GM23338 (cell line): ENCODE measurements around the gene ORC3.

Experiments
- CTCF ChIP-seq, 2 experiments: fragments of 200-600 bp in 1 of 2; sonication (generic) in 1 of 2; conservative IDR thresholded peaks; 2 replicates each; pipeline versions ENCODE4 v1.5.1 to v1.6.1; 2016 to 2017; ENCODE audit warnings: antibody characterized with exemption in 2 of 2, low read depth in 2 of 2, mild to moderate bottlenecking in 2 of 2, moderate library complexity in 1 of 2
- EZH2phosphoT487 ChIP-seq: fragments of 200-600 bp; sonication (generic); IDR thresholded peaks from one replicate; pipeline ENCODE4 v1.8.1; 2018; ENCODE audit warnings: antibody characterized with exemption; ENCODE audit not compliant: unreplicated experiment

DNA sequence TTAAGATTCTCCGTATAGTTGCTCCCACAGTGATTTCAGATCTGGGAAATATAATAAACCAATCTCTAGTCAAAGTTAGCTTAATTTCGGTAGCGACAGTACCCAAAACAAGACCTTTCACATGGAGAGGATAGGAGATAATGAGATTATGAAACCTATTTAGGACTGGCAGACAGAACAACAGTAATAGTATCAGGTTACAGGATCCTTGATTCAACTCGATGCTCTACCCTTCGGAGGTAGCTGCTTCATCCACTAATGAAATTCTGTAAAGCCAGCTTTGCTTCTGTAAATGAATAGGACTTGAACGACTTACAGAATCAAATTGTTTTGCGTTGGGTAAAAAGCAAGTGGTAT lies 112.6 kb downstream of the ORC3 start:
- no peak for TF ChIP-seq EZH2phosphoT487
- TF ChIP-seq CTCF (conservative IDR thresholded peaks at IDR 0.05; ENCODE audit: low read depth in 2 of 2), result no peak
